ENCODE results near the gene CAMSAP3. TPM values are rescaled to one million over a fixed set of nuclear protein-coding genes. Genes with fewer than 3 reads are reported as not detected.

Gene CAMSAP3
- total RNA-seq, 1 donor from 2014 or later = 12.6 TPM

DNA sequence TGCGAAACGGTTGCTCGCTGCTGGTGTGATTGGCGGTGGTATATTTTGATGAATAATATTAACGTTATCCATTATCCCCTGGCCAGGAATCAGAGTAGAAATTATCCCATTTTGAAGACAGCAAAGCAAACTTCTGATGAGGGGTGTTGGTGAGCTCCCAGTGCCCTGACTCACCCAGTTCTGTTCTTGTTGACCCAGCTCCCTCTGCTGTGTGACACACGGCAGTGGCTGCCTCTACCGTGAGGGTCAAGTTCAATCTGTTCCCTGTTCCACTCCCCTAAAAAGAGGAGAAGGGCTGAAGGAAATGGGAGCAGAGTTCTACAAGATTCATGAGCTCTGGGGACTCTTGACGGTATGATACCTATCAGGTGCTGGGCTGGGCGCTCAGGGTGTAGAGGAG is 2.0 kb downstream of the CAMSAP3 start:
- TF ChIP-seq, protein P1, sequence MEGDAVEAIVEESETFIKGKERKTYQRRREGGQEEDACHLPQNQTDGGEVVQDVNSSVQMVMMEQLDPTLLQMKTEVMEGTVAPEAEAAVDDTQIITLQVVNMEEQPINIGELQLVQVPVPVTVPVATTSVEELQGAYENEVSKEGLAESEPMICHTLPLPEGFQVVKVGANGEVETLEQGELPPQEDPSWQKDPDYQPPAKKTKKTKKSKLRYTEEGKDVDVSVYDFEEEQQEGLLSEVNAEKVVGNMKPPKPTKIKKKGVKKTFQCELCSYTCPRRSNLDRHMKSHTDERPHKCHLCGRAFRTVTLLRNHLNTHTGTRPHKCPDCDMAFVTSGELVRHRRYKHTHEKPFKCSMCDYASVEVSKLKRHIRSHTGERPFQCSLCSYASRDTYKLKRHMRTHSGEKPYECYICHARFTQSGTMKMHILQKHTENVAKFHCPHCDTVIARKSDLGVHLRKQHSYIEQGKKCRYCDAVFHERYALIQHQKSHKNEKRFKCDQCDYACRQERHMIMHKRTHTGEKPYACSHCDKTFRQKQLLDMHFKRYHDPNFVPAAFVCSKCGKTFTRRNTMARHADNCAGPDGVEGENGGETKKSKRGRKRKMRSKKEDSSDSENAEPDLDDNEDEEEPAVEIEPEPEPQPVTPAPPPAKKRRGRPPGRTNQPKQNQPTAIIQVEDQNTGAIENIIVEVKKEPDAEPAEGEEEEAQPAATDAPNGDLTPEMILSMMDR (IDR thresholded peaks at IDR 0.05; ENCODE audit: insufficient read depth, low read length, poor library complexity, severe bottlenecking) = no peak
- no peaks in the 10 kb centered on the region for H3K36me3 ChIP-seq (ENCODE audit: control insufficient read depth, insufficient read depth, low read length)
- no peak overlapping the region for H3K4me3 ChIP-seq (ENCODE audit: low read depth, low read length)
- peaks cover 7% of the 10 kb centered on the region for H3K27me3 ChIP-seq (ENCODE audit: control insufficient read depth, insufficient read depth, low read length)
- DNase-seq (ENCODE audit: low read depth) = no peak

DNA sequence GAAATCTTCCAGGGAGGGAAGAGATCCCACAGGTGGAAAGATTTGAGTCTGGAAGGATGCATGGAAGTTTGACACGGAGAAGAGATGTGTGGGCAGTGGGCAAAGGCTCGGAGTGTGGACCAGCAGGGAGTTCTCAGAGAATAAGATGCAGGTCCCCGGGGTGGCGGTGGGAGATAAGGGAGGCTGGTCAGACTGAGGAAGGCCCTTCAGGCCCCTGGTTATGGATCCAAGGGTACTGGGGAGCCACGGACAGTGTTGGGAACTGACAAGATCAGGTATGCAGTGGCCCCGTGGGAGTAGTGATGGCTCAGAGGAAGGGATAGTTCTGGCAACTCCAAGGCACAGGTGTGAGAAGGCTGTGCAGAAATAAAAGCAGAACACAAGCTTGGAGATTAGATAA is 2.5 kb downstream of the CAMSAP3 start:
- no peaks in the 10 kb centered on the region for H3K36me3 ChIP-seq (ENCODE audit: control insufficient read depth, insufficient read depth, low read length)
- DNase-seq (ENCODE audit: low read depth) = no peak
- H3K27me3 ChIP-seq (ENCODE audit: control insufficient read depth, insufficient read depth, low read length) = peaks cover 7% of the 10 kb centered on the region
- no peak overlapping the region for H3K4me3 ChIP-seq (ENCODE audit: low read depth, low read length)
- TF ChIP-seq, protein P1 (IDR thresholded peaks at IDR 0.05; ENCODE audit: insufficient read depth, low read length, poor library complexity, severe bottlenecking) = no peak

DNA sequence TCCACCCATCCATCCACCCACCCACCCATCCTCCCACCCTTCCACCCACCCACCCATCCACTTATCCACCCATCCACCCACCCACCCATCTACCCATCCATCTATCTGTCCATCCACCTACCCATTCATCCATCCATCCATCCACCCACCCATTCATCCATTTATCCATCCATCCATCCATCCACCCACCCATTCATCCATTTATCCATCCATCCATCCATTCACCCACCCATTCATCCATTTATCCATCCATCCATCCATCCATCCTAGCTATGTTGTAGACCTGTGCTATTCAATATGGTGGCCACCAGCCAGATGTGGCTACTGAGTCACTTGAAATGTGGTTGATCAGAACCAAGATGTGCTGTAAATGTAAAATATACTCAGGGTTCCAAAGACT is 5.1 kb downstream of the CAMSAP3 start:
- peaks cover 4% of the 10 kb centered on the region for H3K27me3 ChIP-seq (ENCODE audit: control insufficient read depth, insufficient read depth, low read length)
- no peak overlapping the region for H3K4me3 ChIP-seq (ENCODE audit: low read depth, low read length)
- H3K36me3 ChIP-seq (ENCODE audit: control insufficient read depth, insufficient read depth, low read length) = no peaks in the 10 kb centered on the region
- TF ChIP-seq, protein P1 (IDR thresholded peaks at IDR 0.05; ENCODE audit: insufficient read depth, low read length, poor library complexity, severe bottlenecking) = no peak
- DNase-seq (ENCODE audit: low read depth) = no peak

DNA sequence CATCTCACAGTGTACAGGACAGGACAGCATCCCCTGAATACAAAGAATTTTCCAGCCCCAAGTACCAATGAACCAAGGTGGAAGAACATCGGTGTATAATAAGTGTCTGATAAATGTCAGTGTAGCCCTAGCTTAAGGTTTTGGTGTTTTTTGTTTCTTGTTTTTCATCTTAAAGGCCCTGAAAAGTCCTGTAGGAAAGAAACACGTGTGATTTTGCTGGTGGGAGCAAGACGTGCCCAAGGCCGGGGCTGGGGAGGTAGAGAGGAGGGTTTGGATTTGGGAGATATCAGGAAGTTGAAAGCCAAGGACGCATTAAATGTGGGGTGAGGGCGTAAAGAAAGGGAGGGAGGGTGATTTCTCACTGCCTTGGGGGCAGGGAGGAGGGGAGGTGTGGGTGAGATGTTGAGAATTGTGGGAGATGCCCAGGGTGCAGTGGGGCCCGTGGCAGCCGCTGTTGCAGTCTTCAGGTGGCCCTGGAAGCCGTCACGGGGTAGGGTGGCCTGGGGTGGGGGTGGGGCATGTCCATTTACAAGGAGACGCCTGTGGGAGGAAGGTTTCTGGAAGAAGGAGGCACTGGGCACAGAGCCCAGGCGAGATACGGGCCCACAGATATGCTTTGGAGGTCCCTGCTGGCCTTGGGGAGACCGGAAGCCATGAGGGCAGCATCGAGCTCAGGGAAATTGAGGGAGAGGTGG is 6.7 kb downstream of the CAMSAP3 start:
- TF ChIP-seq, protein P1 (IDR thresholded peaks at IDR 0.05; ENCODE audit: insufficient read depth, low read length, poor library complexity, severe bottlenecking) = no peak
- Histone ChIP-seq H3K36me3 (ENCODE audit: control insufficient read depth, insufficient read depth, low read length) (no peaks in the 10 kb centered on the region), H3K27me3 (ENCODE audit: control insufficient read depth, insufficient read depth, low read length) (no peaks in the 10 kb centered on the region), H3K4me3 (ENCODE audit: low read depth, low read length) (no peak overlapping the region)
- no peak for DNase-seq (ENCODE audit: low read depth)

- Histone ChIP-seq H3K4me3 (ENCODE audit: low read depth, low read length) (no peak overlapping the region), H3K36me3 (ENCODE audit: control insufficient read depth, insufficient read depth, low read length) (no peaks in the 10 kb centered on the region), H3K27me3 (ENCODE audit: control insufficient read depth, insufficient read depth, low read length) (no peaks in the 10 kb centered on the region)
- TF ChIP-seq, protein P1 (IDR thresholded peaks at IDR 0.05; ENCODE audit: insufficient read depth, low read length, poor library complexity, severe bottlenecking) = no peak
- no peak for DNase-seq (ENCODE audit: low read depth)
Observed at GRCh38 chr19:7602935-7603497, 7.4 kb downstream of the CAMSAP3 start.

DNA sequence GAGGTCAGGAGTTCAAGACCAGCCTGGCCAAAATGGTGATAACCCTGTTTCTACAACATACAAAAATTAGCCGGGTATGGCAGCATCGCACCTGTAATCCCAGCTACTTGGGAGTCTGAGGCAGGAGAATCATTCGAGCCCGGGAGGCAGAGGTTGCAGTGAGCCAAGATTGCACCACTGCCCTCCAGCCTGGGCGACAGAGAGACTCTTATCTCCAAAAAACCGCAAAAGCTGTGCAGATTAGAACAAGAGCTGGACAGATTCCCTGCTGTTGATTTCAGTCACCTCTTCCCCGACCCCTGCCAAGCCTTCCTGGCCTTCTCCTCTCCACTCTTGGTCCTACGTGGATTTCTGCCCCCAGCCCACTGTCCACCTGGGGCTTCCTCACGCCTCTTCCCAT is 8.3 kb downstream of the CAMSAP3 start:
- TF ChIP-seq, protein P1 (IDR thresholded peaks at IDR 0.05; ENCODE audit: insufficient read depth, low read length, poor library complexity, severe bottlenecking) = no peak
- DNase-seq (ENCODE audit: low read depth) = no peak
- Histone ChIP-seq H3K27me3 (ENCODE audit: control insufficient read depth, insufficient read depth, low read length) (no peaks in the 10 kb centered on the region), H3K36me3 (ENCODE audit: control insufficient read depth, insufficient read depth, low read length) (no peaks in the 10 kb centered on the region), H3K4me3 (ENCODE audit: low read depth, low read length) (no peak overlapping the region)

All from kidney epithelial cell (primary cell).